GM12892 (cell line): ENCODE measurements around the gene GABPB1.

Source experiments
- POLR2A ChIP-seq: IDR thresholded peaks from 2 replicates; pipeline ENCODE4 v1.6.1; 2011; ENCODE audit warnings: low read depth, low read length, control low read depth
- TAF1 ChIP-seq: IDR thresholded peaks from 2 replicates; pipeline ENCODE4 v1.6.1; 2011; ENCODE audit warnings: low read depth, mild to moderate bottlenecking, control low read depth, low read length, borderline replicate concordance

GRCh38 chr15:50289749-50290148 lies 65.2 kb downstream of the GABPB1 start:
- no peak for TF ChIP-seq TAF1
- TF ChIP-seq POLR2A, result no peak
